ENCODE measurements around the gene ZMYM4.

DNA sequence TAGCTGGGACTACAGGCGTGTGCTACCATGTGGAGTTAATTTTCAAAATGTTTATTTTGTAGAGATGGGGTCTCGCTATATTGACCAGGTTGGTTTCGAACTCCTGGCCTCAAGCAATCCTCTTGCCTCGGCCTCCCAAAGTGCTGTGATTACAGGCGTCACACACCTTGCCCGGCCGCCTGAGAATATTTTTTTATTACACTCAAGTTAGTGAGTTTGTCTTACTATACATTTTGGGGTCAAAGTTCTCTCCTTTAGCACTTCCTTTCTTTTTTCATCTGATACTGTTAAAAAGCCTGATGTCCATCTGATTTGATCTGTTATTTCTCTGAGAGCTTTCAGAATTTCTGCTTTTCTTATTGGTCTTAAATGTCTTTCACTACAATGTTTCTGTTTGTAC lies 159.9 kb downstream of the ZMYM4 start:
- no peak for TF ChIP-seq EZH2 (IDR thresholded peaks at IDR 0.05; ENCODE audit: insufficient read depth, poor library complexity, severe bottlenecking)
- TF ChIP-seq EZH2phosphoT487 (IDR thresholded peaks at IDR 0.05; ENCODE audit: insufficient read depth, low read depth): no peak

All from GM23248 (cell line).